Astrocyte (in vitro differentiated cells and primary cell): ENCODE measurements around the gene ATP6V0E1. TPM values are rescaled to one million over a fixed set of nuclear protein-coding genes. Genes with fewer than 3 reads are reported as not detected.
A peak's percentile ranks its signal among the peaks of the same experiment; 100 is the strongest.

Experiments
- DNase-seq: peaks from one replicate; pipeline ENCODE4 v3.0.0-alpha.2; 2010; ENCODE audit warnings: low read depth
- FAIRE-seq: peaks from 2 replicates; lab custom pipeline; 2011; peaks lifted over from hg19 to GRCh38; lab: Jason Lieb, UNC
- H2AFZ ChIP-seq: 2 replicates; pipeline ENCODE4 v1.6.0; 2012; ENCODE audit warnings: low read depth, low read length, inconsistent platforms
- H3K27ac ChIP-seq: 2 replicates; pipeline ENCODE4 v1.5.1; 2011; ENCODE audit warnings: low read depth, low read length, inconsistent platforms
- H3K27me3 ChIP-seq: 2 replicates; pipeline ENCODE4 v1.6.0; 2011; ENCODE audit warnings: low read length, inconsistent platforms; ENCODE audit not compliant: insufficient read depth
- H3K36me3 ChIP-seq: 2 replicates; pipeline ENCODE4 v1.5.1; 2011; ENCODE audit warnings: low read length, inconsistent platforms; ENCODE audit not compliant: insufficient read depth
- H3K4me1 ChIP-seq: 2 replicates; pipeline ENCODE4 v1.5.1; 2011; ENCODE audit warnings: low read length, inconsistent platforms; ENCODE audit not compliant: insufficient read depth
- H3K4me2 ChIP-seq: 2 replicates; pipeline ENCODE4 v1.6.0; 2012; ENCODE audit warnings: low read length, inconsistent platforms
- H3K4me3 ChIP-seq: 2 replicates; pipeline ENCODE4 v1.5.1; 2011; ENCODE audit warnings: low read depth, mild to moderate bottlenecking, low read length, inconsistent platforms; ENCODE audit not compliant: insufficient read depth
- H3K79me2 ChIP-seq: 2 replicates; pipeline ENCODE4 v1.6.0; 2012; ENCODE audit warnings: mild to moderate bottlenecking, low read length, inconsistent platforms; ENCODE audit not compliant: insufficient read depth
- H3K9ac ChIP-seq: 2 replicates; pipeline ENCODE4 v1.6.0; 2012; ENCODE audit warnings: mild to moderate bottlenecking, low read length, inconsistent platforms
- H3K9me3 ChIP-seq: 2 replicates; pipeline ENCODE4 v1.5.1; 2012; ENCODE audit warnings: low read depth, mild to moderate bottlenecking, low read length, inconsistent platforms; ENCODE audit not compliant: insufficient read depth
- H4K20me1 ChIP-seq: 2 replicates; pipeline ENCODE4 v1.6.0; 2012; ENCODE audit warnings: low read length, inconsistent platforms; ENCODE audit not compliant: insufficient read depth
- H3K27ac Mint-ChIP-seq: one replicate; pipeline ENCODE4 v1.8.0; 2021; ENCODE audit warnings: mild to moderate bottlenecking, mixed read lengths; ENCODE audit not compliant: unreplicated experiment
- H3K27me3 Mint-ChIP-seq: one replicate; pipeline ENCODE4 v1.8.0; 2021; ENCODE audit warnings: low read depth, mixed read lengths; ENCODE audit not compliant: unreplicated experiment
- H3K36me3 Mint-ChIP-seq: one replicate; pipeline ENCODE4 v1.8.0; 2021; ENCODE audit warnings: low read depth, mixed read lengths; ENCODE audit not compliant: unreplicated experiment
- H3K4me1 Mint-ChIP-seq: one replicate; pipeline ENCODE4 v1.8.0; 2021; ENCODE audit warnings: low read depth, mixed read lengths; ENCODE audit not compliant: unreplicated experiment
- H3K4me3 Mint-ChIP-seq: one replicate; pipeline ENCODE4 v1.8.0; 2021; ENCODE audit warnings: mild to moderate bottlenecking, moderate library complexity, mixed read lengths; ENCODE audit not compliant: unreplicated experiment
- H3K9me3 Mint-ChIP-seq: one replicate; pipeline ENCODE4 v1.8.0; 2021; ENCODE audit warnings: mild to moderate bottlenecking, mixed read lengths; ENCODE audit not compliant: unreplicated experiment
- CTCF ChIP-seq: IDR thresholded peaks from 2 replicates; pipeline ENCODE4 v1.5.1; 2011; ENCODE audit warnings: low read depth, mild to moderate bottlenecking, inconsistent platforms, low read length, moderate library complexity; ENCODE audit not compliant: insufficient read depth
- EZH2 ChIP-seq: IDR thresholded peaks from 2 replicates; pipeline ENCODE4 v1.6.1; 2012; ENCODE audit warnings: mild to moderate bottlenecking, low read length, inconsistent platforms; ENCODE audit not compliant: insufficient read depth
- total RNA-seq: library from RNA; stranded (reverse); gene quantifications from 2 replicates; pipeline ENCODE4 v1.2.1, GENCODE V29; 2021

Gene ATP6V0E1
- total RNA-seq, 1 donor from 2014 or later = 327 TPM

DNA sequence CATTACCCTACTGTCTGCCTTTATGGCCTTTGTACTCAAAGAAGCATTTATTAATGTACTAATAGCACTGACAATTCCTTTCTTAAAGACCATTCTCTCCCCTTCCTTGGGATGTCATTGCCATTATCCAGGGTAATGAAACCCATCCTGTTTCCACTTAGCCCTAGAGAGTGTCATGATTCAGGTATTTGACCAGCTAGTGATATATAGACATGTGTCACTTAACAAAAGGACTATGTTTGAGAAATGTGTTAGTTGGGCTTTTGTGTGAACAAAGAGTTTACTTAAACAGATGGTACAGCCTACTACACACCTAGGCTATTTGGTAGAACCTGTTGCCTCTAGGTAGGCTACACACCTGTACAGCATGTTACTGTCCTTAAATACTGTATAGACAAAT lies 2.0 kb downstream of the ATP6V0E1 start:
- peaks cover 39% of the 10 kb centered on the region for H4K20me1 ChIP-seq
- no peak overlapping the region for H3K27ac ChIP-seq
- DNase-seq (no peak), FAIRE-seq (no peak)
- H3K4me3 ChIP-seq = peak overlapping the region; percentile 38
- H3K9ac ChIP-seq = no peak overlapping the region
- H3K27me3 ChIP-seq = no peaks in the 10 kb centered on the region
- Mint-ChIP-seq H3K4me3 (peak overlapping the region; percentile 97), H3K27ac (peak overlapping the region; percentile 5), H3K4me1 (peaks cover 3% of the 10 kb centered on the region), H3K36me3 (peaks cover 3% of the 10 kb centered on the region), H3K27me3 (no peaks in the 10 kb centered on the region), H3K9me3 (no peaks in the 10 kb centered on the region)
- H3K4me1 ChIP-seq = peaks cover 11% of the 10 kb centered on the region
- TF ChIP-seq EZH2 = no peak
- no peak for TF ChIP-seq CTCF
- H3K36me3 ChIP-seq = peaks cover 3% of the 10 kb centered on the region
- no peak overlapping the region for H2AFZ ChIP-seq
- H3K79me2 ChIP-seq = peaks cover 67% of the 10 kb centered on the region
- peak overlapping the region; percentile 90 for H3K4me2 ChIP-seq
- no peaks in the 10 kb centered on the region for H3K9me3 ChIP-seq

DNA sequence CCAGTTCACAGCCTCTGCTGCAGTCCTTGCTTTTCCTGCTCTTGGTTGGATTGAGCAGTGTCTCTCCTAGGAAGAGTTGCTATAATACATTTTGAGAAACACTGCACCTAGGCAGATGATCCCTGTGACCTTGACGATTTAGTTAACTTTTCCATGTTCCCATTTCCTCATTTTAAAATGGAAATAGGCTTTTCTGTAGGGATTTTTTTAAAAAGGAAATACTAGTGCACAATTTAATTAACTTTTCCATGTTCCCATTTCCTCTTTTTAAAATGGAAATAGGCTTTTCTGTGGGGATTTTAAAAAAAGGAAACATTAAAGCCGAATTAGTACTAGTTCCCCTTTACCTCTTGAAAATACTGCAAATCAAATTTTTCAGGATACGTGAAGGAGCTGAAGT lies 4.7 kb downstream of the ATP6V0E1 start:
- Histone ChIP-seq H3K4me1 (peaks cover 10% of the 10 kb centered on the region), H3K4me3 (no peak overlapping the region), H3K9ac (no peak overlapping the region), H3K4me2 (no peak overlapping the region), H3K36me3 (peaks cover 5% of the 10 kb centered on the region), H3K9me3 (no peaks in the 10 kb centered on the region), H3K27me3 (no peaks in the 10 kb centered on the region), H3K27ac (no peak overlapping the region), H3K79me2 (peaks cover 88% of the 10 kb centered on the region), H4K20me1 (peaks cover 56% of the 10 kb centered on the region), H2AFZ (no peak overlapping the region)
- no peak overlapping the region for H3K4me3 Mint-ChIP-seq
- H3K27ac Mint-ChIP-seq = no peak overlapping the region
- peaks cover 10% of the 10 kb centered on the region for H3K36me3 Mint-ChIP-seq
- H3K27me3 Mint-ChIP-seq = no peaks in the 10 kb centered on the region
- DNase-seq = no peak
- FAIRE-seq = no peak
- peaks cover 3% of the 10 kb centered on the region for H3K4me1 Mint-ChIP-seq
- TF ChIP-seq CTCF (no peak), EZH2 (no peak)
- H3K9me3 Mint-ChIP-seq = no peaks in the 10 kb centered on the region

GRCh38 chr5:172990776-172991175 lies 7.2 kb downstream of the ATP6V0E1 start:
- no peak for FAIRE-seq
- Mint-ChIP-seq H3K9me3 (no peaks in the 10 kb centered on the region), H3K4me1 (peaks cover 2% of the 10 kb centered on the region), H3K27me3 (no peaks in the 10 kb centered on the region), H3K4me3 (no peak overlapping the region), H3K36me3 (peaks cover 13% of the 10 kb centered on the region), H3K27ac (no peak overlapping the region)
- Histone ChIP-seq H3K4me3 (no peak overlapping the region), H3K9me3 (no peaks in the 10 kb centered on the region), H3K4me1 (no peaks in the 10 kb centered on the region), H3K27me3 (no peaks in the 10 kb centered on the region), H2AFZ (no peak overlapping the region), H4K20me1 (peaks cover 72% of the 10 kb centered on the region), H3K27ac (no peak overlapping the region), H3K79me2 (peaks cover 85% of the 10 kb centered on the region), H3K36me3 (peaks cover 14% of the 10 kb centered on the region), H3K4me2 (no peak overlapping the region), H3K9ac (no peak overlapping the region)
- no peak for DNase-seq
- TF ChIP-seq EZH2 (no peak), CTCF (no peak)
